Activated T-cell treated with anti-CD3 and anti-CD28 coated beads, Interleukin-2, amount 50 U/mL, for 1 hour (primary cell): ENCODE data around the gene OR2T11.
"Not testable (repeated sequence)": the region's sequence is repeated elsewhere in the genome, so short reads cannot be mapped to it uniquely, and the experiment has no call there.

Experiments used
- DNase-seq: peaks from one replicate; pipeline ENCODE4 v3.0.0-alpha.2; 2020

The OR2T11 gene

GRCh38 chr1:248634991-248635390 is at the start of gene OR2T11:
Gene OR2T11, minus strand, starts transcription at chr1:248635091. Its CDS starts 7,963 bp downstream, at chr1:248627128.
- DNase-seq, result not testable (repeated sequence)

- no peak for DNase-seq
Observed at GRCh38 chr1:248681651-248682050, 46.8 kb upstream of the OR2T11 start.

GRCh38 chr1:248670003-248670402 is 35.1 kb upstream of the OR2T11 start:
- no peak for DNase-seq

GRCh38 chr1:248663453-248664328 is 28.8 kb upstream of the OR2T11 start:
- DNase-seq, result not testable (repeated sequence)

- not testable (repeated sequence) for DNase-seq
Observed at GRCh38 chr1:248656797-248657196, 21.9 kb upstream of the OR2T11 start.

GRCh38 chr1:248655354-248655753 is 20.5 kb upstream of the OR2T11 start, which contains the start of gene OR2T27:
Gene OR2T27, minus strand, starts transcription at chr1:248655528. Its CDS starts 4,644 bp downstream, at chr1:248650884.
- not testable (repeated sequence) for DNase-seq

GRCh38 chr1:248648770-248649536 is 14.1 kb upstream of the OR2T11 start:
- not testable (repeated sequence) for DNase-seq

GRCh38 chr1:248645178-248645577 is 10.3 kb upstream of the OR2T11 start, which contains the start of gene OR2T35:
Gene OR2T35, minus strand, starts transcription at chr1:248645278. Its CDS starts 6,020 bp downstream, at chr1:248639258.
- DNase-seq, result not testable (repeated sequence)

- not testable (repeated sequence) for DNase-seq
Observed at GRCh38 chr1:248642971-248643651, 8.2 kb upstream of the OR2T11 start.

GRCh38 chr1:248641583-248641982 is 6.7 kb upstream of the OR2T11 start:
- not testable (repeated sequence) for DNase-seq

- DNase-seq, result not testable (repeated sequence)
Observed at GRCh38 chr1:248640906-248641305, 6.0 kb upstream of the OR2T11 start.

GRCh38 chr1:248639652-248640051 is 4.8 kb upstream of the OR2T11 start:
- DNase-seq, result not testable (repeated sequence)

- DNase-seq, result not testable (repeated sequence)
Observed at GRCh38 chr1:248636612-248637011, 1.7 kb upstream of the OR2T11 start.

GRCh38 chr1:248631354-248632008 is 3.4 kb downstream of the OR2T11 start:
- no peak for DNase-seq

GRCh38 chr1:248630551-248630950 is 4.3 kb downstream of the OR2T11 start:
- no peak for DNase-seq

- DNase-seq, result no peak
Observed at GRCh38 chr1:248627971-248628844, 6.7 kb downstream of the OR2T11 start.

- DNase-seq, result no peak
Observed at GRCh38 chr1:248625971-248626370, 8.9 kb downstream of the OR2T11 start.

- no peak for DNase-seq
Observed at GRCh38 chr1:248625166-248625565, 9.7 kb downstream of the OR2T11 start.

GRCh38 chr1:248622570-248623001 is 12.3 kb downstream of the OR2T11 start:
- no peak for DNase-seq

- DNase-seq, result no peak
Observed at GRCh38 chr1:248621770-248622169, 13.1 kb downstream of the OR2T11 start.

GRCh38 chr1:248618878-248619277 is 16.0 kb downstream of the OR2T11 start:
- DNase-seq, result peak; percentile 28
